DND-41 (cell line): ENCODE results near the gene SMIM36.
"Not testable (repeated sequence)": the region's sequence is repeated elsewhere in the genome, so short reads cannot be mapped to it uniquely, and the experiment has no call there.

ENCODE experiments used
- ATAC-seq: fragments of 200-7000 bp; cut with Tn5 transposase; 3 replicates; pipeline ENCODE4 v1.9.1; 2021; ENCODE audit warnings: low read depth; ENCODE audit not compliant: insufficient read depth
- DNase-seq: peaks from one replicate; pipeline ENCODE4 v3.0.0-alpha.2; 2020
- H2AFZ ChIP-seq: 2 replicates; pipeline ENCODE4 v1.6.0; 2012; ENCODE audit warnings: low read depth, low read length
- H3K27ac ChIP-seq: 2 replicates; pipeline ENCODE4 v1.5.1; 2012; ENCODE audit warnings: low read length, inconsistent platforms
- H3K27me3 ChIP-seq: fragments of 200-600 bp; sonication (generic); 2 replicates; pipeline ENCODE4 v1.6.0; 2012; ENCODE audit warnings: low read length, mild to moderate bottlenecking, inconsistent platforms; ENCODE audit not compliant: insufficient read depth, poor library complexity
- H3K36me3 ChIP-seq: 2 replicates; pipeline ENCODE4 v1.5.1; 2012; ENCODE audit warnings: low read length, inconsistent platforms; ENCODE audit not compliant: insufficient read depth
- H3K4me1 ChIP-seq: 2 replicates; pipeline ENCODE4 v1.5.1; 2012; ENCODE audit warnings: mild to moderate bottlenecking, low read length; ENCODE audit not compliant: insufficient read depth
- H3K4me2 ChIP-seq: 2 replicates; pipeline ENCODE4 v1.6.0; 2012; ENCODE audit warnings: mild to moderate bottlenecking, moderate library complexity, low read length, inconsistent platforms; ENCODE audit not compliant: insufficient read depth
- H3K4me3 ChIP-seq, 2 experiments: fragments of 200-600 bp in 1 of 2; shearing (Covaris generic) in 1 of 2; 2 replicates each; pipeline ENCODE4 v1.5.1; 2012 to 2016; ENCODE audit warnings: inconsistent platforms in 2 of 2, low read length in 2 of 2, mild to moderate bottlenecking in 2 of 2, low read depth in 1 of 2, moderate library complexity in 1 of 2
- H3K79me2 ChIP-seq: 2 replicates; pipeline ENCODE4 v1.6.0; 2012; ENCODE audit warnings: low read length, inconsistent platforms; ENCODE audit not compliant: insufficient read depth
- H3K9ac ChIP-seq: 2 replicates; pipeline ENCODE4 v1.6.0; 2012; ENCODE audit warnings: low read depth, mild to moderate bottlenecking, inconsistent platforms, low read length, moderate library complexity
- H3K9me3 ChIP-seq: 2 replicates; pipeline ENCODE4 v1.5.1; 2012; ENCODE audit warnings: low read length, moderate library complexity, mild to moderate bottlenecking, inconsistent platforms; ENCODE audit not compliant: insufficient read depth, severe bottlenecking
- H4K20me1 ChIP-seq: 2 replicates; pipeline ENCODE4 v1.6.0; 2012; ENCODE audit warnings: low read length; ENCODE audit not compliant: insufficient read depth
- EZH2 ChIP-seq: IDR thresholded peaks from 3 replicates; pipeline ENCODE4 v1.6.1; 2012; ENCODE audit warnings: borderline replicate concordance, low read depth, mild to moderate bottlenecking, moderate library complexity, low read length, inconsistent platforms; ENCODE audit not compliant: severe bottlenecking
- TF ChIP-seq, protein P1 (sequence below): IDR thresholded peaks from 2 replicates; pipeline ENCODE4 v1.5.1; 2012; ENCODE audit warnings: borderline replicate concordance, low read length, moderate library complexity, mild to moderate bottlenecking; ENCODE audit not compliant: poor library complexity, severe bottlenecking; ENCODE audit errors: extremely low read depth

The SMIM36 gene

DNA sequence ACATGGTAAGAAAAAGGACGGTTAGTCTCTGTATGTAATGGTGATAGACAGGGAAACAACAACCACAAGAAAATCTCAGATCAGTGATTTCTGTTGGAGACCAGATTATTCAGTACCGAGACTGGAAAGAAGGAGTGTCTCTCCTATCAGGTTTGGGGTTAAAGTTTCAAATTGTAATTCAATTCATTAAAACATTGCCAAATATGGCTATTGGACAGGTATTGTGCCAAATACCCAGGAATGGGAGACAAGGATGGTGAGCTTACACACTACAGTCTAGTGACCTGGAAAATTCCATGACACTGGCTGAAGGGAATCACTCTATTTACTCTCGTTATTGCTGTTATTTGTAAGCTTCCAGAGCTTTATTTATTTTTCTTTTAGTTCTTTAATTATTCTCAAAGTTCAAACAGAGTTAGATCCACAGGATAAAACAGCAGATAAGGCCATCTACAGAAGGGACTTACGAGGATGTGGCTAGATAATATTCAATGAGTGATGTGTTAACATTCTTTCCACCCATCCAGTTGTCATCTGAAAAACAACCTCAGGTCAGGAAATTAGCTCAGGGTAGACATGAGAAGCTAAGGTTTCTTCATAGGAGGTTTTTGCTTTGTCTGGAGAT lies 64.6 kb downstream of the SMIM36 start:
- H3K27ac ChIP-seq, result no peak overlapping the region
- ATAC-seq, result no peak
- H3K79me2 ChIP-seq, result no peaks in the 10 kb centered on the region
- H4K20me1 ChIP-seq, result no peaks in the 10 kb centered on the region
- peaks cover 5% of the 10 kb centered on the region; the same call in 1 of the 2 replicates for H3K4me1 ChIP-seq
- no peak for TF ChIP-seq EZH2
- TF ChIP-seq, protein P1, sequence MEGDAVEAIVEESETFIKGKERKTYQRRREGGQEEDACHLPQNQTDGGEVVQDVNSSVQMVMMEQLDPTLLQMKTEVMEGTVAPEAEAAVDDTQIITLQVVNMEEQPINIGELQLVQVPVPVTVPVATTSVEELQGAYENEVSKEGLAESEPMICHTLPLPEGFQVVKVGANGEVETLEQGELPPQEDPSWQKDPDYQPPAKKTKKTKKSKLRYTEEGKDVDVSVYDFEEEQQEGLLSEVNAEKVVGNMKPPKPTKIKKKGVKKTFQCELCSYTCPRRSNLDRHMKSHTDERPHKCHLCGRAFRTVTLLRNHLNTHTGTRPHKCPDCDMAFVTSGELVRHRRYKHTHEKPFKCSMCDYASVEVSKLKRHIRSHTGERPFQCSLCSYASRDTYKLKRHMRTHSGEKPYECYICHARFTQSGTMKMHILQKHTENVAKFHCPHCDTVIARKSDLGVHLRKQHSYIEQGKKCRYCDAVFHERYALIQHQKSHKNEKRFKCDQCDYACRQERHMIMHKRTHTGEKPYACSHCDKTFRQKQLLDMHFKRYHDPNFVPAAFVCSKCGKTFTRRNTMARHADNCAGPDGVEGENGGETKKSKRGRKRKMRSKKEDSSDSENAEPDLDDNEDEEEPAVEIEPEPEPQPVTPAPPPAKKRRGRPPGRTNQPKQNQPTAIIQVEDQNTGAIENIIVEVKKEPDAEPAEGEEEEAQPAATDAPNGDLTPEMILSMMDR, result no peak
- no peaks in the 10 kb centered on the region for H3K27me3 ChIP-seq
- H3K4me2 ChIP-seq, result no peak overlapping the region
- no peaks in the 10 kb centered on the region for H3K9me3 ChIP-seq
- H3K9ac ChIP-seq, result no peak overlapping the region
- H2AFZ ChIP-seq, result no peak overlapping the region
- no peak overlapping the region for H3K4me3 ChIP-seq
- no peak for DNase-seq
- H3K36me3 ChIP-seq, result no peaks in the 10 kb centered on the region

DNA sequence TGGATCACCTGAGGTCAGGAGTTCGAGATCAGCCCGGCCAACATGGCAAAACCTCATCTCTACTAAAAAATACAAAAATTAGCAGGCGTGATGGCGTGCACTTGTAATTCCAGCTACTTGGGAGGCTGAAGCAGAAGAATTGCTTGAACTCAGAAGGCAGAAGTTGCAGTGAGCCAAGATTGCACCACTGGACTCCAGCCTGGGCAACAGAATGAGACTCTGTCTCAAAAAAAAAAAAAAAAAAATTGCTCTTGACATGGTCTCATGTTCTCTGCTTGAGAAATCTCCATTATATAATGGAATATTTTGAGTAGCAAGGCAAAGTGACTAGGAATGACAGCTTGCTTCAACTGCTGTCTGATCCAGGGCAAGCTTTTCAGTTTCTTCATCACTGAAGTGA lies 65.2 kb downstream of the SMIM36 start:
- H3K27ac ChIP-seq, H3K4me2 ChIP-seq, ATAC-seq: not testable (repeated sequence)

DNA sequence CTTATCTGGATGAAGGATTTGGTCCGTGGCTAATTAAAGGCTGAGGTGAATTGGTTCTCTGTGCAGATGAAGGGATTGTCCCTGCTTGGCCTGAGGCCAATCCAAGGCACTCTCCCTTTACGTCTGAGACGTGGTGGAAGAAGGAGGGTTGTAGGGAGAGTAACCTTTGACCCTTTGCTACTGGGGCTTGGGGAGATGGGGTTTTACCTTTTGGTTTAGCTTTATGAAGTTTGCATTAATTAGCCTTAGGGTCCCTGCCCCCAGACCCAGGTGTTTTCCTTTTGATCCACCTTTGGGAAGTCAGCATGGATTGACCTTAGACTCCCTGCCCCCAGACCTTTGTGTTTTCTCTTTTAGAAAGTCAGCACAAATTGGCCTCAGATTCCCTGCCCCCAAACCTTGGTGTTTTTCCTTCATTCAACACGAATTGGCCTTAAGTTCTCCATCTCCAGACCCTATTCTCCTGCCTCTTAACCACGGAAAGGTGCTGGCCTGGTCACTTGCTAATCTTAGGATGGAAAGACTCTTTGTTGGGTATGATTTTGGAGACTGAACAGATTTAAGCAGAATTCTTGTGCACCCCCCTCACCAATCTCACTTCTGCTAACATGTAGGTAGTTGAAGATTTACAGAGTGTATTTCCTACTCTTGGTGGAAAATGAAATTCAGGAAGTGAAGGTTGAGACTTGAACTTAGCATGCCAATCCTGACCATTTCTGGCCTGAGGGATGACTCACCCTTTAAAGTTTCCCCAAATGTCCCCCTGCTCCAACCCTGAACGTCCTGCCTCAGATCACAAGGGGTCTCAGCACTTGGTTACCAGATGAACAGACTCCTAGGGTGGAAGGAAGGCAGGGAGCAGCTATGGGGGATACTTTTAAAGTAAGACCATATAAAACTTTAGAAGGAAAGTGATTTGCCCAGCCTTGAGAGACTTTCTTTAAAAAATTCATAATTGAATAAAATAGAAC lies 66.5 kb downstream of the SMIM36 start:
- Histone ChIP-seq H3K9ac (no peak overlapping the region), H3K4me1 (no peaks in the 10 kb centered on the region), H4K20me1 (no peaks in the 10 kb centered on the region), H3K79me2 (no peaks in the 10 kb centered on the region), H3K9me3 (no peaks in the 10 kb centered on the region), H3K36me3 (no peaks in the 10 kb centered on the region), H3K27ac (no peak overlapping the region), H3K4me2 (no peak overlapping the region), H3K27me3 (no peaks in the 10 kb centered on the region), H3K4me3 (no peak overlapping the region), H2AFZ (no peak overlapping the region)
- no peak for DNase-seq
- TF ChIP-seq, protein P1, result no peak
- TF ChIP-seq EZH2, result no peak
- ATAC-seq, result no peak

More for the DNA sequence above, 65.2 kb downstream of the SMIM36 start:
- H4K20me1 ChIP-seq, H3K27me3 ChIP-seq, DNase-seq, H3K79me2 ChIP-seq, H3K4me1 ChIP-seq, H3K9me3 ChIP-seq, H3K4me3 ChIP-seq, H3K36me3 ChIP-seq, H3K9ac ChIP-seq, H2AFZ ChIP-seq: not testable (repeated sequence)

DNA sequence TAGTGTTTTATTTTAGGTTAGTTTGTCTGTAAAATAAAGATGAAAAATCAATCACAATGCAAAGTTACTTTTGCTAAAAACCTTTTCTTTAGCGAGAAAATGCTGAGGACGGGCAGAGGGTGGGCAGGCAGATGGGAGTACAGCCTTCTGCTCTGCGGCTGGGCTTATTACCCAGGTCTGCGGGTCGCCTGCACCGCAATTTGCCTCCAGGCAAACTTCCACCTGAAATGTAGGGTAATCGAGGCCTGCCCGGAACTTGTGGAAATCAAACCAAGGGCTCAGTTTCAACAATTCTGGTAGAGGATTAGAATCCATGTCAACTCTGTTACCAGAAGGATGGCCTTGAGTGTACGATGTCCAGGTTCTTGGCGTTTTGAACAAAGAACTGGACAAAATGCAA lies 67.3 kb downstream of the SMIM36 start:
- Histone ChIP-seq H3K27me3 (no peaks in the 10 kb centered on the region), H3K4me3 (no peak overlapping the region), H3K27ac (no peak overlapping the region), H4K20me1 (no peaks in the 10 kb centered on the region), H2AFZ (no peak overlapping the region), H3K9ac (no peak overlapping the region), H3K4me1 (no peaks in the 10 kb centered on the region), H3K9me3 (no peaks in the 10 kb centered on the region), H3K36me3 (no peaks in the 10 kb centered on the region), H3K4me2 (no peak overlapping the region), H3K79me2 (no peaks in the 10 kb centered on the region)
- no peak for TF ChIP-seq EZH2
- TF ChIP-seq, protein P1, result no peak
- DNase-seq (no peak), ATAC-seq (no peak)
